ENCODE measurements around the gene RPRML.

- TF ChIP-seq CTCF (IDR thresholded peaks at IDR 0.05) = no peak
- no peak for TF ChIP-seq POLR2A (IDR thresholded peaks at IDR 0.05)
Observed at GRCh38 chr17:47009759-47010594, 30.9 kb upstream of the RPRML start.
